ENCODE results near the gene KTN1.

KTN1 gene

GRCh38 chr14:55614304-55614703 lies 34.3 kb downstream of the KTN1 start:
- DNase-seq: no peak

- DNase-seq: no peak
These were observed 40.3 kb downstream of the KTN1 start for GRCh38 chr14:55620277-55620676.

- no peak for DNase-seq
These were observed 41.0 kb downstream of the KTN1 start for GRCh38 chr14:55620981-55621380.

- DNase-seq: no peak
These were observed 41.4 kb downstream of the KTN1 start for GRCh38 chr14:55621391-55621790.

- DNase-seq: no peak
These were observed 44.9 kb downstream of the KTN1 start for GRCh38 chr14:55624913-55625312.

- DNase-seq: no peak
These were observed 45.5 kb downstream of the KTN1 start for GRCh38 chr14:55625481-55625880.

- no peak for DNase-seq
These were observed 46.1 kb downstream of the KTN1 start for GRCh38 chr14:55626131-55626530.

GRCh38 chr14:55628426-55628825 lies 48.4 kb downstream of the KTN1 start:
- no peak for DNase-seq

- no peak for DNase-seq
These were observed 58.7 kb downstream of the KTN1 start for GRCh38 chr14:55638665-55639064.

GRCh38 chr14:55641290-55641689 lies 61.3 kb downstream of the KTN1 start:
- DNase-seq: no peak

- DNase-seq: no peak
These were observed 61.9 kb downstream of the KTN1 start for GRCh38 chr14:55641954-55642353.

GRCh38 chr14:55645145-55645544 lies 65.1 kb downstream of the KTN1 start:
- DNase-seq: no peak

GRCh38 chr14:55645845-55646832 lies 66.1 kb downstream of the KTN1 start:
- no peak for DNase-seq

GRCh38 chr14:55650992-55651391 lies 71.0 kb downstream of the KTN1 start:
- no peak for DNase-seq

GRCh38 chr14:55654243-55654642 lies 74.2 kb downstream of the KTN1 start:
- DNase-seq: no peak

- no peak for DNase-seq
These were observed 81.0 kb downstream of the KTN1 start for GRCh38 chr14:55661029-55661428.

- no peak for DNase-seq
These were observed 82.7 kb downstream of the KTN1 start for GRCh38 chr14:55662752-55663151.

GRCh38 chr14:55665067-55665675 lies 85.2 kb downstream of the KTN1 start:
- DNase-seq: no peak

- no peak for DNase-seq
These were observed 87.8 kb downstream of the KTN1 start for GRCh38 chr14:55667801-55668200.

GRCh38 chr14:55671641-55672040 lies 91.6 kb downstream of the KTN1 start:
- DNase-seq: no peak

- no peak for DNase-seq
These were observed 93.0 kb downstream of the KTN1 start for GRCh38 chr14:55673048-55673447.

- no peak for DNase-seq
These were observed 101.1 kb downstream of the KTN1 start for GRCh38 chr14:55681096-55681495.

- DNase-seq: no peak
These were observed 105.1 kb downstream of the KTN1 start for GRCh38 chr14:55684956-55685584.

GRCh38 chr14:55686713-55687112 lies 106.7 kb downstream of the KTN1 start:
- no peak for DNase-seq

Measured in kidney glomerular epithelial cell (primary cell).